Subcutaneous adipose tissue (tissue), 4 donors: ENCODE data around the gene RGPD8. TPM values are rescaled to one million over a fixed set of nuclear protein-coding genes. Genes with fewer than 3 reads are reported as not detected.

Source experiments
- total RNA-seq, 4 donors: library from RNA; depleted of rRNA; stranded (reverse); fragments of >200 nt; gene quantifications; one replicate each; pipeline ENCODE4 v1.1.0, GENCODE V29; 2016
- TF ChIP-seq, protein P1 (sequence below): fragments of 450-650 bp; IDR thresholded peaks from one replicate; pipeline ENCODE4 v1.5.1; 2016; ENCODE audit warnings: low read depth, mild to moderate bottlenecking, control low read depth, antibody characterized with exemption, moderate library complexity

Gene RGPD8
- total RNA-seq, 4 donors from 2014 or later: 28.4 to 52.5 (median 40.4) TPM

DNA sequence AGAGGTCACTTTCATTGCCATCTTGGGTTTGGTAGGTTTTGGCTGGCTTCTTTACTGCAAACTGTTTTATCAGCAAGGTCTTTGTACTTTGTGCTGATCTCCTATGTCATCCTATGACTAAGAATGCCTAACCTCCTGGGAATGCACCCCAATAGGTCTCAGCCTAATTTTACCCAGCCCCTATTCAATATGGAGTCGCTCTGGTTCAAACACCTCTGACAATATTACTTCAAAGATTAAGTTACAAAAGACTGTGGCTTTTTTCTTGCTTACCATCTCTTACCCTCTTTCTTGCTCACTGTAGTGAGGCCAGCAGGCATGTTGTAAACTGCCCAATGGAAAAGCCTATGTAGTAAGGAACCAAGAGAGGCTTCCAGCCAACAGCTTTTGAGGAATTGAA lies 17.9 kb upstream of the RGPD8 start:
- TF ChIP-seq, protein P1, sequence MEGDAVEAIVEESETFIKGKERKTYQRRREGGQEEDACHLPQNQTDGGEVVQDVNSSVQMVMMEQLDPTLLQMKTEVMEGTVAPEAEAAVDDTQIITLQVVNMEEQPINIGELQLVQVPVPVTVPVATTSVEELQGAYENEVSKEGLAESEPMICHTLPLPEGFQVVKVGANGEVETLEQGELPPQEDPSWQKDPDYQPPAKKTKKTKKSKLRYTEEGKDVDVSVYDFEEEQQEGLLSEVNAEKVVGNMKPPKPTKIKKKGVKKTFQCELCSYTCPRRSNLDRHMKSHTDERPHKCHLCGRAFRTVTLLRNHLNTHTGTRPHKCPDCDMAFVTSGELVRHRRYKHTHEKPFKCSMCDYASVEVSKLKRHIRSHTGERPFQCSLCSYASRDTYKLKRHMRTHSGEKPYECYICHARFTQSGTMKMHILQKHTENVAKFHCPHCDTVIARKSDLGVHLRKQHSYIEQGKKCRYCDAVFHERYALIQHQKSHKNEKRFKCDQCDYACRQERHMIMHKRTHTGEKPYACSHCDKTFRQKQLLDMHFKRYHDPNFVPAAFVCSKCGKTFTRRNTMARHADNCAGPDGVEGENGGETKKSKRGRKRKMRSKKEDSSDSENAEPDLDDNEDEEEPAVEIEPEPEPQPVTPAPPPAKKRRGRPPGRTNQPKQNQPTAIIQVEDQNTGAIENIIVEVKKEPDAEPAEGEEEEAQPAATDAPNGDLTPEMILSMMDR: no peak

DNA sequence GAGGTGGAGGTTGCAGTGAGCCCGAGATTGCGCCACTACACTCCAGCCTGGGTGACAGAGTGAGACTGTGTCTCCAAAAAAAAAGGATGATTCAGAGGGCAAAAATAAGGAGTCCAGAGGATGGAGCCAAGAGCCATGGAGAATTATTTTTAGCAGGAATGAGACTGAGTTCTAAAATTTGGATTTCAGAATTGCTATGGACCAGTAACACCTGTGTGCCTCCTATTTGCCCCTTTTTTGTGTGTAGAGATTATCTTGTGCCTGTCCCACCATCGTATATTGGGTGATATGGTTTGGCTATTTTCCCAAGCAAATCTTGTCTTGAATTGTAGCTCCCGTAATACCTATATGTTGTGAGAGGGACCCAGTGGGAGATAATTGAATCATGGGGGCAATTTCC lies 16.4 kb upstream of the RGPD8 start:
- TF ChIP-seq, protein P1: no peak

DNA sequence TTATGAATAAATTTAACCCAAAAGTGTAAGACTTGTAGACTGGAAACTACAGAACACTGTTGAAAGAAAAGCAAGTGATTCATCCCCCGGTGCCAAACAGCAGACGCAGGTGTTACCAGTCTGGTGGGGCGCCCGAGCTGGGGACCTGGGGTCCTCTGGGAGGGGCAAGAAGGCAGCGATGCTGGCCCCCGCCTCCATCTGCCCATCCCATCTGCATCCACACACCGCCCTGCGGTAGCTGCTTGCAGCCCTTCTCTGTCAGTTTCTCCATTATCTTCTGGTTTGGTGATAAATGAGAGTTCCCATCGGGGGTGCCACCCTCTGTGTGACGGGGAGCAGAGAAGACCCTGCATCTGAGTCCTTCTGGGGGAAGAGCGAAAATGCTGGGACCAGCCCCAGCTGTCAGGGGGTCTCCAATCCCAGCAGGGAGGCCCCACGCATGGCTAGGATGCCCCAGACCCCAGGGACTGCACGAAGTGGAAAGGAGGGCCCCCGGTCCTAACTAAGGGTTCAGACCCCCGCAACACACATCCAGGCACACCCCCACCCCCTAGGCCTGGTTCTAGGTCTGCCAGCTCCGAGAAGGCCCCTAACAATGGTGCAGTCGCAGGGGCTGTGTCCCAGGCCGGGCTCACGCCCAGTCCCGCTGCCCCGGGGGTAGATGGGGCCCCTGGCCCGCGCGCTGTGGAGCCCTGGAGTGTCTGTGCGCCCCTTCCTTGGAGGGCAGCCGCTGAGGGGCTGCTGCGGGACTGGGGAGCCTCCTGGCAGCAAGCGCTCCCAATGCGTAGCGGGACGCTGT lies 686 bp upstream of the RGPD8 start:
- TF ChIP-seq, protein P1: no peak

DNA sequence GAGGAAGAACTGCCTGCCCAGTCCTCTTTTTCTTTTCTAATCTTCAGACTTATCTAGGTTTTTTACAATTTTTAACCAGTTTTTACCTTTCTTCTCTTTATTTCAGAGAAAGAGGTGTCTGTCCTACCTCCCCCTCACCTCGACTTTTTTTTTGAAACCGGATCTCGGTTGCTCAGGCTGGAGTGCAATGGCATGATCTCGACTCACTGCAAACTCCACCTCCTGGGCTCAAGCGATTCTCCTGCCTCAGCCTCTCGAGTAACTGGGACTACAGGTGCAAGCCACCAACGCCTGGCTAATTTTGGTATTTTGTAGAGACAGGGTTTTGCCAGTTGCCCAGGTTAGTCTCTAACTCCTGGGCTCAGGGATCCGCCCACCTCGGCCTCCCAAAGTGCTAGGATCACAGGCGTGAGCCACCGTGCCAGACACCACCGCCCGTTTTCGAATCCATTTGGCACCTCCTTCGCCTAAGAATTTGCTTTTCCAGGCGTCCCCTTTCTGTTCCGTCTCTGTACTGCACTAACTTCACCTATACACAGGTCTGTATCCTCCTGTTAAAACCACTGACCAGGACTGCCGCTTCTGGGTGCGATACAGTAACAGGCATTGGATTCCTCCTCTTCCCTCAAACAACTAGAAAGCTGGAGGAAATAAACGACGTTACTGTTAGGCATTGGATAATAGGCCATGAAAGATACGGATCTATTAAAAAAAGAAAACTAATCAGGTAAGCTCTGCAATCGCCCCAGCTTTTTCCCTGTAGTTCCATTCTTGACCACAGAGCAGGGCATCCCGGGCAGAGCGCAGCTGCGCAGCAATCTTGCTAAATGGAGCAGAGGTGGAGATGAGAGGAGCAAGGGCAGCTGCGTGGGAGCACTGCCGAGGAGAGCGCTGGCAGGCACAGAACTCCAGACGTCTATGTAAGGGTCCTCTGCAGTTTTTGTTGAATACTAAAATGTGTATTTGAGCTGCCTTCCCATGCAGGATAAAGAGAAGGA lies 88.1 kb downstream of the RGPD8 start:
- TF ChIP-seq, protein P1: no peak

DNA sequence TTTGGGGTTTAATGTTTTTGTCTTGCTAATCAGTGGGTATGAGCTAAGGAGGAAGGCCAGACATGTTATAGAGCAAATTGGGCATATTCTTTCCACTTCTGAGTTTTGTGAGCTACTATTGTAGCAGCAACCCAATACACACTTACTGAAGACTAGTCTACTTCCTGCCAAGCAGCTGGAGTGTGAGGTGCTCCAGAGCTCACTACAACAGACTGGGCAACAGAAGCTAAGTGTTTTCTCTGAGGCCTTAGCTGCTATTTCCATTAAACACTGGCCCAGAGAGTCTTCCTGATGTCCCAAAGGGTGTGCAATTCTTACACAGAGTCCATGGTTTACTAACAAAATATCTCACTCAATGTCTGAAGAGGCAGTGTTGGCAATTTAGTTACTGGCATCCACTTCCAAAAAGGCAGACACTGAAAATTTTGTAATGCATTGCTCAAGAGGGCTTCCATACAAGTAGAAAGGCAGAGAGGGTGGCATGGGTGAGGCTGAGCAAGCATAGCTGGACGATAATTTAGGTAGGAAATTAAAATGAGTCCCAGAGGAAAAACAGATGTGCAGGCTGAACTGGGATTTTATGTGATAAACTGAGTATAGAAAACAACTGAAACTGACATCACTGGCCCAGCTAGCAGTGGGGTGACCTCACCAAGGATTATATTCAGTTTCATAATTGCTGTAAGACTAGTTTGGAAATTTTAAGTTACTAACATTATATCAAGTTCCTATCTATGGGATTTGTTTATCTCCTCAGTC lies 89.4 kb downstream of the RGPD8 start:
- TF ChIP-seq, protein P1: no peak

DNA sequence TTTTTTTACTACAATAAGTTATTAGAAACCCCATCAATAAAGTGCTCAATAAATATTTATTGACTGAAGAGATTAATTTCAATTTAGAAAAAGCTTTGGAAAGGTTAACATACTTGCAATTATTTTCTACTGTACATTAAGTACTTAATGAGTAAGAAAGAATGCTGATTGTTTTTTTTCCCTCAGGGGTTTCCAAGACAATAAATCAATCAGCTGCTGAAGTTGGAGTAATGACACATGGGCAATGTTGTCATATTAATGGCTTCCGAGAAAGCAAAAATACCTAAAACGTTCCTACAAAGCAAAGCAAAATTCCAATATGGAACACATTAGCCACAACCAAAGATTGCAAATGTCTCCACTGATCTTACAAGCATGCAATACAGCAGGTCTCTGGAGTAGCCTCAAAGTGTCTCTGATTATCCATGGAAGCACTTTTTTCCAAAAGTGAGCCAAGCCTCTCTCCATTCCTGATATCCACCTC lies 91.3 kb downstream of the RGPD8 start:
- TF ChIP-seq, protein P1: no peak
